SK-N-SH treated with all-trans-retinoic acid at 6 μM for 48 hours (cell line): ENCODE results near the gene ATP10B.

Experiments used
- CSDC2 ChIP-seq: fragments of 250-450 bp; sonication (Bioruptor Pico); IDR thresholded peaks from 2 replicates; pipeline ENCODE4 v1.5.0; 2020; ENCODE audit warnings: mild to moderate bottlenecking, moderate library complexity
- ESRRG ChIP-seq: fragments of 250-450 bp; sonication (Bioruptor Pico); IDR thresholded peaks from 2 replicates; pipeline ENCODE4 v1.6.1; 2021; ENCODE audit warnings: mild to moderate bottlenecking
- PPARA ChIP-seq: fragments of 250-450 bp; sonication (Bioruptor Pico); IDR thresholded peaks from 2 replicates; pipeline ENCODE4 v1.5.0; 2020; ENCODE audit warnings: mild to moderate bottlenecking, borderline replicate concordance
- SNAI2 ChIP-seq: fragments of 250-450 bp; sonication (Bioruptor Pico); IDR thresholded peaks from 2 replicates; pipeline ENCODE4 v1.5.0; 2020; ENCODE audit warnings: mild to moderate bottlenecking, moderate library complexity
- TCF4 ChIP-seq: fragments of 250-450 bp; sonication (Bioruptor Pico); IDR thresholded peaks from 2 replicates; pipeline ENCODE4 v1.8.0; 2021; ENCODE audit warnings: mild to moderate bottlenecking, moderate library complexity, borderline replicate concordance
- TOX ChIP-seq: fragments of 250-450 bp; sonication (Bioruptor Pico); IDR thresholded peaks from 2 replicates; pipeline ENCODE4 v1.8.0; 2021; ENCODE audit warnings: mild to moderate bottlenecking, moderate library complexity, borderline replicate concordance
- ZC3H10 ChIP-seq: fragments of 250-450 bp; sonication (Bioruptor Pico); IDR thresholded peaks from 2 replicates; pipeline ENCODE4 v1.5.1; 2021; ENCODE audit warnings: mild to moderate bottlenecking, moderate library complexity
- ZNF565 ChIP-seq: fragments of 450-650 bp; formaldehyde crosslinking; conservative IDR thresholded peaks from 2 replicates; pipeline ENCODE4 v1.5.0; 2020; ENCODE audit warnings: low read depth, mild to moderate bottlenecking, moderate library complexity
- TF ChIP-seq, protein P1 (sequence below): fragments of 250-450 bp; sonication (Bioruptor Pico); IDR thresholded peaks from 2 replicates; pipeline ENCODE4 v1.8.0; 2020; ENCODE audit warnings: mild to moderate bottlenecking, moderate library complexity, borderline replicate concordance
- TF ChIP-seq, protein P2 (sequence below): fragments of 250-450 bp; sonication (Bioruptor Pico); IDR thresholded peaks from 2 replicates; pipeline ENCODE4 v1.8.0; 2021; ENCODE audit warnings: low read depth, mild to moderate bottlenecking, moderate library complexity, borderline replicate concordance

DNA sequence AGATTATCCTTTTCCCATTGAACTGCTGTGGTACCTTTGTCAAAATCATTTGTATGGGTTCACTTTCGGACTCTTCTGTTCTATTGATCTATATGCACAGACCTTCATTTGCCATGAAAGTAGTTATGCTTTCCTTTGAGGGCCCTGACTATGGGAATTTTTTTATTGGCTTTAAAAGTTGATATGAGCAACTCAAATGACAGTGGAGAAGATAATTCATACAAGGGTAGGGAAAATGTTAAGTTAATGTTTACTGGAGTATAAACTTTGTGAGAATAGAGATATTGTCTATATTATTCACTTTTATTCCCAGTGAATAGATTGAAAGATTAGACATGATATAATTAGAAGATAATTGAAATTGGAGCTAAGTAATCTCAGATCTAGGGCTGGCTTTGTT, 94.8 kb downstream of the ATP10B start:
- no peak for TF ChIP-seq ZC3H10 (CRISPR knock-in tag)
- no peak for TF ChIP-seq PPARA (CRISPR knock-in tag)
- TF ChIP-seq, protein P1, sequence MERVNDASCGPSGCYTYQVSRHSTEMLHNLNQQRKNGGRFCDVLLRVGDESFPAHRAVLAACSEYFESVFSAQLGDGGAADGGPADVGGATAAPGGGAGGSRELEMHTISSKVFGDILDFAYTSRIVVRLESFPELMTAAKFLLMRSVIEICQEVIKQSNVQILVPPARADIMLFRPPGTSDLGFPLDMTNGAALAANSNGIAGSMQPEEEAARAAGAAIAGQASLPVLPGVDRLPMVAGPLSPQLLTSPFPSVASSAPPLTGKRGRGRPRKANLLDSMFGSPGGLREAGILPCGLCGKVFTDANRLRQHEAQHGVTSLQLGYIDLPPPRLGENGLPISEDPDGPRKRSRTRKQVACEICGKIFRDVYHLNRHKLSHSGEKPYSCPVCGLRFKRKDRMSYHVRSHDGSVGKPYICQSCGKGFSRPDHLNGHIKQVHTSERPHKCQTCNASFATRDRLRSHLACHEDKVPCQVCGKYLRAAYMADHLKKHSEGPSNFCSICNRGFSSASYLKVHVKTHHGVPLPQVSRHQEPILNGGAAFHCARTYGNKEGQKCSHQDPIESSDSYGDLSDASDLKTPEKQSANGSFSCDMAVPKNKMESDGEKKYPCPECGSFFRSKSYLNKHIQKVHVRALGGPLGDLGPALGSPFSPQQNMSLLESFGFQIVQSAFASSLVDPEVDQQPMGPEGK (CRISPR knock-in tag) = no peak
- TF ChIP-seq TCF4 (CRISPR knock-in tag) = no peak
- no peak for TF ChIP-seq ZNF565
- TF ChIP-seq ESRRG = no peak
- TF ChIP-seq, protein P2, sequence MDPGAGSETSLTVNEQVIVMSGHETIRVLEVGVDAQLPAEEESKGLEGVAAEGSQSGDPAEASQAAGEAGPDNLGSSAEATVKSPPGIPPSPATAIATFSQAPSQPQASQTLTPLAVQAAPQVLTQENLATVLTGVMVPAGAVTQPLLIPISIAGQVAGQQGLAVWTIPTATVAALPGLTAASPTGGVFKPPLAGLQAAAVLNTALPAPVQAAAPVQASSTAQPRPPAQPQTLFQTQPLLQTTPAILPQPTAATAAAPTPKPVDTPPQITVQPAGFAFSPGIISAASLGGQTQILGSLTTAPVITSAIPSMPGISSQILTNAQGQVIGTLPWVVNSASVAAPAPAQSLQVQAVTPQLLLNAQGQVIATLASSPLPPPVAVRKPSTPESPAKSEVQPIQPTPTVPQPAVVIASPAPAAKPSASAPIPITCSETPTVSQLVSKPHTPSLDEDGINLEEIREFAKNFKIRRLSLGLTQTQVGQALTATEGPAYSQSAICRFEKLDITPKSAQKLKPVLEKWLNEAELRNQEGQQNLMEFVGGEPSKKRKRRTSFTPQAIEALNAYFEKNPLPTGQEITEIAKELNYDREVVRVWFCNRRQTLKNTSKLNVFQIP = no peak
- no peak for TF ChIP-seq SNAI2 (CRISPR knock-in tag)
- TF ChIP-seq TOX (CRISPR knock-in tag) = no peak
- no peak for TF ChIP-seq CSDC2 (CRISPR knock-in tag)
